ENCODE results near the gene TAX1BP3. TPM values are rescaled to one million over a fixed set of nuclear protein-coding genes. Genes with fewer than 3 reads are reported as not detected.

Gene TAX1BP3
- total RNA-seq, 1 experiment from 2014 or later: 50.0 TPM

DNA sequence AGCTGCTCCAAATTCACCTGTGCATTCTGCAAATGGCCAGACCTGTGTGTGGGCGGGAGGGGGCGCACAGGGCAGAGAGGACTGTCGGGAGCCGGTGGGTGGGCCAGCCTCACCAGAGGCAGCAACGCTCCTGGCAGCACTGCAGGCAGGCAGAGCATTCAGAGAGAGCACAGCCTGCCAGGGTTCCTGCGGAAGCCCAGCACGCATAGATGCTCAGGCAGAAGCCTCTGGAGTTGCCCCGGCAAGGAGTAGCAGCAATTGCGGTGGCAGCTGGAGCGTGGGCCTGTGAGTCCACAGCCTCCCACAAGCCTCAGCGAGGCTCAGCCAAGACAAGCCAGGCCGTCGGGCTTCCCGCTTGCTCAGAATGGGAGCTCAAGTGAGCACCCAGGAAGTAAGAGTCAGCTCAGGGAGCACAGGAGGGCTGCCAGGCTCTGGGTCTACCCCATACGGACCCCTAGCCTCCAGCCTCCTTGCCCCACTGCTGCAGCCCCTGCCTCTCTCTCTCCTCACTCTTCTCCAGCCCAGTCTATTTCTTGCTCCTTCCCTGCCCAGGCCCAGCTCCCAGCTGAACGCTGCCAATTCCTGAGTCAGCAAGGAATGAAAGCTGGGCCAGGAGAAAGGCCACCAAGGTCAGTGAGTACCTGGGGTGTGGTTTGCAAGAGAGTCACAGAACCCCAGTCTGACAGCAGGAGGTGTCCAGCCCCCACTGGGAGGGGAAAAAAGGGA, 9.9 kb upstream of the TAX1BP3 start:
- no peak overlapping the region for H3K4me2 ChIP-seq (ENCODE audit: low read length)
- TF ChIP-seq YY1 (IDR thresholded peaks at IDR 0.05; ENCODE audit: extremely low read depth, insufficient replicate concordance, low read depth, low read length) (no peak), SIN3A (IDR thresholded peaks at IDR 0.05; ENCODE audit: low read depth) (no peak), ELF1 (IDR thresholded peaks at IDR 0.05; ENCODE audit: borderline replicate concordance, low read depth) (no peak), JUND (IDR thresholded peaks at IDR 0.05) (no peak), FOSL1 (IDR thresholded peaks at IDR 0.05; ENCODE audit: low read depth) (no peak), ZNF274 (IDR thresholded peaks at IDR 0.05; ENCODE audit: low read depth, low read length) (no peak), POLR2A (IDR thresholded peaks at IDR 0.05; ENCODE audit: borderline replicate concordance, extremely low read depth, insufficient read depth, insufficient read length) (no peak)
- TF ChIP-seq, protein P1, sequence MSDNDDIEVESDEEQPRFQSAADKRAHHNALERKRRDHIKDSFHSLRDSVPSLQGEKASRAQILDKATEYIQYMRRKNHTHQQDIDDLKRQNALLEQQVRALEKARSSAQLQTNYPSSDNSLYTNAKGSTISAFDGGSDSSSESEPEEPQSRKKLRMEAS (IDR thresholded peaks at IDR 0.05): no peak
- TF ChIP-seq, protein P2, sequence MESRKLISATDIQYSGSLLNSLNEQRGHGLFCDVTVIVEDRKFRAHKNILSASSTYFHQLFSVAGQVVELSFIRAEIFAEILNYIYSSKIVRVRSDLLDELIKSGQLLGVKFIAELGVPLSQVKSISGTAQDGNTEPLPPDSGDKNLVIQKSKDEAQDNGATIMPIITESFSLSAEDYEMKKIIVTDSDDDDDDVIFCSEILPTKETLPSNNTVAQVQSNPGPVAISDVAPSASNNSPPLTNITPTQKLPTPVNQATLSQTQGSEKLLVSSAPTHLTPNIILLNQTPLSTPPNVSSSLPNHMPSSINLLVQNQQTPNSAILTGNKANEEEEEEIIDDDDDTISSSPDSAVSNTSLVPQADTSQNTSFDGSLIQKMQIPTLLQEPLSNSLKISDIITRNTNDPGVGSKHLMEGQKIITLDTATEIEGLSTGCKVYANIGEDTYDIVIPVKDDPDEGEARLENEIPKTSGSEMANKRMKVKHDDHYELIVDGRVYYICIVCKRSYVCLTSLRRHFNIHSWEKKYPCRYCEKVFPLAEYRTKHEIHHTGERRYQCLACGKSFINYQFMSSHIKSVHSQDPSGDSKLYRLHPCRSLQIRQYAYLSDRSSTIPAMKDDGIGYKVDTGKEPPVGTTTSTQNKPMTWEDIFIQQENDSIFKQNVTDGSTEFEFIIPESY (IDR thresholded peaks at IDR 0.05; ENCODE audit: extremely low read depth, insufficient replicate concordance, low read length): no peak
- TF ChIP-seq, protein P3, sequence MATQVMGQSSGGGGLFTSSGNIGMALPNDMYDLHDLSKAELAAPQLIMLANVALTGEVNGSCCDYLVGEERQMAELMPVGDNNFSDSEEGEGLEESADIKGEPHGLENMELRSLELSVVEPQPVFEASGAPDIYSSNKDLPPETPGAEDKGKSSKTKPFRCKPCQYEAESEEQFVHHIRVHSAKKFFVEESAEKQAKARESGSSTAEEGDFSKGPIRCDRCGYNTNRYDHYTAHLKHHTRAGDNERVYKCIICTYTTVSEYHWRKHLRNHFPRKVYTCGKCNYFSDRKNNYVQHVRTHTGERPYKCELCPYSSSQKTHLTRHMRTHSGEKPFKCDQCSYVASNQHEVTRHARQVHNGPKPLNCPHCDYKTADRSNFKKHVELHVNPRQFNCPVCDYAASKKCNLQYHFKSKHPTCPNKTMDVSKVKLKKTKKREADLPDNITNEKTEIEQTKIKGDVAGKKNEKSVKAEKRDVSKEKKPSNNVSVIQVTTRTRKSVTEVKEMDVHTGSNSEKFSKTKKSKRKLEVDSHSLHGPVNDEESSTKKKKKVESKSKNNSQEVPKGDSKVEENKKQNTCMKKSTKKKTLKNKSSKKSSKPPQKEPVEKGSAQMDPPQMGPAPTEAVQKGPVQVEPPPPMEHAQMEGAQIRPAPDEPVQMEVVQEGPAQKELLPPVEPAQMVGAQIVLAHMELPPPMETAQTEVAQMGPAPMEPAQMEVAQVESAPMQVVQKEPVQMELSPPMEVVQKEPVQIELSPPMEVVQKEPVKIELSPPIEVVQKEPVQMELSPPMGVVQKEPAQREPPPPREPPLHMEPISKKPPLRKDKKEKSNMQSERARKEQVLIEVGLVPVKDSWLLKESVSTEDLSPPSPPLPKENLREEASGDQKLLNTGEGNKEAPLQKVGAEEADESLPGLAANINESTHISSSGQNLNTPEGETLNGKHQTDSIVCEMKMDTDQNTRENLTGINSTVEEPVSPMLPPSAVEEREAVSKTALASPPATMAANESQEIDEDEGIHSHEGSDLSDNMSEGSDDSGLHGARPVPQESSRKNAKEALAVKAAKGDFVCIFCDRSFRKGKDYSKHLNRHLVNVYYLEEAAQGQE (IDR thresholded peaks at IDR 0.05; ENCODE audit: low read depth): no peak
- no peaks in the 10 kb centered on the region for H3K9me2 ChIP-seq (ENCODE audit: insufficient read depth)
- no peaks in the 10 kb centered on the region for H3K79me2 ChIP-seq (ENCODE audit: insufficient read depth, low read length)
- H3K9me3 ChIP-seq (ENCODE audit: control insufficient read depth in 1 of 2, insufficient read depth in 1 of 2, low read depth in 1 of 2, low read length in 2 of 2): no peaks in the 10 kb centered on the region
- H4K20me1 ChIP-seq (ENCODE audit: insufficient read depth): no peaks in the 10 kb centered on the region
- H3K4me1 ChIP-seq (ENCODE audit: control insufficient read depth in 1 of 2, insufficient read depth in 2 of 2, low read length in 2 of 2): peaks cover 0 to 6% of the 10 kb centered on the region in 2 experiments; a peak in 3 of 4 replicates
- POLR2A ChIA-PET: no interaction called here
- no peaks in the 10 kb centered on the region for H3K36me3 ChIP-seq (ENCODE audit: control insufficient read depth in 1 of 2, insufficient read depth in 2 of 2, low read length in 2 of 2)
- DNase-seq (ENCODE audit: low read depth, low spot score): no peak
- intact Hi-C loops (cut with micrococcal nuclease): no loop called here
- no peaks in the 10 kb centered on the region for H3K27me3 ChIP-seq (ENCODE audit: insufficient read depth, low read length)
- BruUV-seq (replicated peaks): no TSS peak
- RAD21 ChIA-PET (ENCODE audit: low non-redundant PET in 1 of 2, low total read pairs in 2 of 2, uncharacterized antibody in 2 of 2, unreplicated experiment in 2 of 2): no interaction called here
- no peak overlapping the region for H2AFZ ChIP-seq (ENCODE audit: low read depth, low read length, poor library complexity, severe bottlenecking)
- no peak overlapping the region for H3K27ac ChIP-seq (ENCODE audit: low read depth, low read length)
- H3K4me3 ChIP-seq (replicated peaks in 1 of 2; ENCODE audit: low read depth in 1 of 2, low read length in 2 of 2): no peak overlapping the region
- no peak overlapping the region for H3K9ac ChIP-seq (ENCODE audit: low read length)
- ATAC-seq: no peak
- CTCF ChIA-PET: interaction anchor here (1.6 kb wide), 1 partner anchor 13 kb away, joined by 3 read pairs; no protein-coding TSS in a partner anchor
